HepG2 (cell line): Measurements from ENCODE around the gene GHR. TPM values are rescaled to one million over a fixed set of nuclear protein-coding genes. Genes with fewer than 3 reads are reported as not detected.
A peak's percentile ranks its signal among the peaks of the same experiment; 100 is the strongest.

Source experiments
- ATM ChIP-seq: fragments of 450-650 bp; IDR thresholded peaks from 2 replicates; pipeline ENCODE4 v1.7.1; 2017; ENCODE audit warnings: mild to moderate bottlenecking, borderline replicate concordance
- HNRNPK ChIP-seq: fragments of 200-400 bp; formaldehyde crosslinking; IDR thresholded peaks from 2 replicates; pipeline ENCODE4 v1.6.1; 2018; ENCODE audit warnings: low read length, low read depth, moderate library complexity, mild to moderate bottlenecking; ENCODE audit not compliant: poor library complexity, severe bottlenecking
- KAT2B ChIP-seq: fragments of 150-350 bp; IDR thresholded peaks from 2 replicates; pipeline ENCODE4 v1.6.1; 2014; ENCODE audit warnings: low read depth, low read length, borderline replicate concordance
- KDM3A ChIP-seq: IDR thresholded peaks from 2 replicates; pipeline ENCODE4 v1.6.1; 2018; ENCODE audit warnings: low read depth, missing compliant biosample characterization
- KLF15 ChIP-seq: sonication (generic); formaldehyde crosslinking; IDR thresholded peaks from 2 replicates; pipeline ENCODE4 v1.8.1; 2023; ENCODE audit warnings: borderline replicate concordance, mild to moderate bottlenecking, inconsistent platforms, missing genetic modification reagents, mixed read lengths
- MEIS1 ChIP-seq: sonication (generic); formaldehyde crosslinking; IDR thresholded peaks from 2 replicates; pipeline ENCODE4 v1.9.0; 2021; ENCODE audit warnings: mild to moderate bottlenecking, missing genetic modification reagents, moderate library complexity, borderline replicate concordance
- MTF1 ChIP-seq: sonication (generic); formaldehyde crosslinking; IDR thresholded peaks from 2 replicates; pipeline ENCODE4 v1.5.0; 2020; ENCODE audit warnings: missing genetic modification reagents
- NBN ChIP-seq: fragments of 450-650 bp; conservative IDR thresholded peaks from 2 replicates; pipeline ENCODE4 v1.6.1; 2017
- REPIN1 ChIP-seq: sonication (generic); formaldehyde crosslinking; IDR thresholded peaks from 2 replicates; pipeline ENCODE4 v1.8.0; 2022; ENCODE audit warnings: missing genetic modification reagents, low read depth, mild to moderate bottlenecking, borderline replicate concordance
- SOX5 ChIP-seq: IDR thresholded peaks from 2 replicates; pipeline ENCODE4 v1.6.1; 2016; ENCODE audit warnings: borderline replicate concordance
- TRIM24 ChIP-seq: sonication (generic); formaldehyde crosslinking; IDR thresholded peaks from 2 replicates; pipeline ENCODE4 v1.8.0; 2022; ENCODE audit warnings: mild to moderate bottlenecking, missing genetic modification reagents
- ZNF160 ChIP-seq: sonication (generic); formaldehyde crosslinking; IDR thresholded peaks from 2 replicates; pipeline ENCODE4 v1.8.0; 2022; ENCODE audit warnings: mild to moderate bottlenecking, inconsistent platforms, missing genetic modification reagents
- ZNF614 ChIP-seq: IDR thresholded peaks from 2 replicates; pipeline ENCODE4 v1.6.1; 2018; ENCODE audit warnings: missing biosample characterization, missing genetic modification reagents, inconsistent platforms, borderline replicate concordance
- ZNF644 ChIP-seq: IDR thresholded peaks from 2 replicates; pipeline ENCODE4 v1.6.1; 2016; ENCODE audit warnings: low read depth
- ZNF678 ChIP-seq: sonication (generic); formaldehyde crosslinking; IDR thresholded peaks from 2 replicates; pipeline ENCODE4 v1.4.0; 2020; ENCODE audit warnings: mild to moderate bottlenecking, missing genetic modification reagents
- ZNF713 ChIP-seq: sonication (generic); formaldehyde crosslinking; IDR thresholded peaks from 2 replicates; pipeline ENCODE4 v1.4.0; 2020; ENCODE audit warnings: mild to moderate bottlenecking, missing genetic modification reagents
- ZZZ3 ChIP-seq: sonication (generic); formaldehyde crosslinking; IDR thresholded peaks from 2 replicates; pipeline ENCODE4 v1.4.0; 2020; ENCODE audit warnings: missing genetic modification reagents, mild to moderate bottlenecking, borderline replicate concordance
- polyA plus RNA-seq, 8 experiments: library from polyadenylated mRNA; depleted of rRNA in 3 of 8; stranded (reverse) in 7 of 8; unstranded in 1 of 8; fragments of >200 nt; fragmentation: Illumina TruSeq in 4 of 8; extraction: Trizol in 4 of 8; gene quantifications; 2 replicates each; pipeline versions ENCODE4 v1.2.1 to v1.2.3, GENCODE V29; 2011 to 2016; ENCODE audit warnings: low read depth in 4 of 8, missing spikeins in 1 of 8, mixed read lengths in 1 of 8; ENCODE audit not compliant: insufficient read depth in 1 of 8
- total RNA-seq, 5 experiments: library from RNA; depleted of rRNA; stranded (reverse); fragments of >200 nt; fragmentation: Illumina TruSeq; extraction: Trizol; gene quantifications; 2 replicates each; pipeline ENCODE4 v1.2.3, GENCODE V29; 2016; ENCODE audit warnings: low read depth in 1 of 5
- TF ChIP-seq, protein P1 (sequence below): sonication (generic); formaldehyde crosslinking; IDR thresholded peaks from 2 replicates; pipeline ENCODE4 v1.5.0; 2020; ENCODE audit warnings: mild to moderate bottlenecking, missing genetic modification reagents, moderate library complexity
- TF ChIP-seq, protein P2 (sequence below): sonication (generic); formaldehyde crosslinking; IDR thresholded peaks from 2 replicates; pipeline ENCODE4 v1.5.0; 2020; ENCODE audit warnings: missing genetic modification reagents
- TF ChIP-seq, protein P3 (sequence below): sonication (generic); formaldehyde crosslinking; conservative IDR thresholded peaks from 2 replicates; pipeline ENCODE4 v1.8.0; 2022; ENCODE audit warnings: mild to moderate bottlenecking, moderate library complexity, missing genetic modification reagents
- TF ChIP-seq, protein P4 (sequence below): IDR thresholded peaks from 2 replicates; pipeline ENCODE4 v1.6.1; 2012; ENCODE audit warnings: low read length, improper control_type of control experiment
- TF ChIP-seq, protein P5 (sequence below): sonication (generic); formaldehyde crosslinking; IDR thresholded peaks from 2 replicates; pipeline ENCODE4 v1.4.0; 2020; ENCODE audit warnings: mild to moderate bottlenecking, missing genetic modification reagents

The GHR gene
- total and polyA plus RNA-seq, 2 of the 13 experiments (the other 11 are each of a cell fraction or from before 2014, with no cell fraction given), result 0.07 TPM; not detected in 1

DNA sequence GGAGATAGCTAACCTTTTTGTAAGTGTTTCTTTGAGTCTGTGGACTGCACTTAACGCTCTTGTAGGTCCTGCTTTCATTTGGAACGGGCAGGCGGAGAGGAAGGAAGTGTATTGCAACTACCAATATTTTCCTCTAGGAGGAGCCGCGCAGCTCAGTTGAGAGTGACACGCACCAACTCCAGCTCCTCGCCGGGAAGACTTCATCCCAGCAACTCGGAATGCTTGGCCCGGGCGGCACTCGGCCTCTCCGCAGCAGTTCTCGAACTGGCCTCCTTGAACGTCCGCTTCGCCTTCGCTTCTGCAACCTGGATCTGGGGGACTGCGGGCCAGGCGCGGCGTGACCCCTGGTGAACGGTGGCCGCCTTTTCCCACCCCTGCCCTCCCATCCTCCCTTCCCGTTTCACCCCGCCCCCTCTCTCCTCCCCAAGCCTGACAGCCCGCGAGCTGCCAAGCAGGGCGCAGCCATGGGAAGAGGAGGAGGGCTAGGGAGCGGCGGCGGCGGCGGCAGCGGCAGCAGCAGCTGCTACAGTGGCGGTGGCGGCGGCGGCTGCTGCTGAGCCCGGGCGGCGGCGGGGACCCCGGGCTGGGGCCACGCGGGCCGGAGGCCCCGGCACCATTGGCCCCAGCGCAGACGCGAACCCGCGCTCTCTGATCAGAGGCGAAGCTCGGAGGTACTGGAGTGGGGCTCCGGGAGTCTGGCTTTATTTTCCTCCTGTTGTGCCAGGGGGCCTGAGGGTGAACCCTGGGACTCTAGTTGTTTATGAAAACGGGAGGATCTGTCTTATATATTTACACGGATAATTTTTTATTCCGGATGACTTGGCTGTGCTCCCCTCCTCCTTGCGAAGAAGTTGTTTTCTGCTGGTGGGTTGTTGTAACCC lies at the start of gene GHR (continued):
- TF ChIP-seq, protein P1, sequence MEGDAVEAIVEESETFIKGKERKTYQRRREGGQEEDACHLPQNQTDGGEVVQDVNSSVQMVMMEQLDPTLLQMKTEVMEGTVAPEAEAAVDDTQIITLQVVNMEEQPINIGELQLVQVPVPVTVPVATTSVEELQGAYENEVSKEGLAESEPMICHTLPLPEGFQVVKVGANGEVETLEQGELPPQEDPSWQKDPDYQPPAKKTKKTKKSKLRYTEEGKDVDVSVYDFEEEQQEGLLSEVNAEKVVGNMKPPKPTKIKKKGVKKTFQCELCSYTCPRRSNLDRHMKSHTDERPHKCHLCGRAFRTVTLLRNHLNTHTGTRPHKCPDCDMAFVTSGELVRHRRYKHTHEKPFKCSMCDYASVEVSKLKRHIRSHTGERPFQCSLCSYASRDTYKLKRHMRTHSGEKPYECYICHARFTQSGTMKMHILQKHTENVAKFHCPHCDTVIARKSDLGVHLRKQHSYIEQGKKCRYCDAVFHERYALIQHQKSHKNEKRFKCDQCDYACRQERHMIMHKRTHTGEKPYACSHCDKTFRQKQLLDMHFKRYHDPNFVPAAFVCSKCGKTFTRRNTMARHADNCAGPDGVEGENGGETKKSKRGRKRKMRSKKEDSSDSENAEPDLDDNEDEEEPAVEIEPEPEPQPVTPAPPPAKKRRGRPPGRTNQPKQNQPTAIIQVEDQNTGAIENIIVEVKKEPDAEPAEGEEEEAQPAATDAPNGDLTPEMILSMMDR, result peak; percentile 85
- TF ChIP-seq, protein P2, sequence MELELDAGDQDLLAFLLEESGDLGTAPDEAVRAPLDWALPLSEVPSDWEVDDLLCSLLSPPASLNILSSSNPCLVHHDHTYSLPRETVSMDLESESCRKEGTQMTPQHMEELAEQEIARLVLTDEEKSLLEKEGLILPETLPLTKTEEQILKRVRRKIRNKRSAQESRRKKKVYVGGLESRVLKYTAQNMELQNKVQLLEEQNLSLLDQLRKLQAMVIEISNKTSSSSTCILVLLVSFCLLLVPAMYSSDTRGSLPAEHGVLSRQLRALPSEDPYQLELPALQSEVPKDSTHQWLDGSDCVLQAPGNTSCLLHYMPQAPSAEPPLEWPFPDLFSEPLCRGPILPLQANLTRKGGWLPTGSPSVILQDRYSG, result no peak
- TF ChIP-seq, protein P3, sequence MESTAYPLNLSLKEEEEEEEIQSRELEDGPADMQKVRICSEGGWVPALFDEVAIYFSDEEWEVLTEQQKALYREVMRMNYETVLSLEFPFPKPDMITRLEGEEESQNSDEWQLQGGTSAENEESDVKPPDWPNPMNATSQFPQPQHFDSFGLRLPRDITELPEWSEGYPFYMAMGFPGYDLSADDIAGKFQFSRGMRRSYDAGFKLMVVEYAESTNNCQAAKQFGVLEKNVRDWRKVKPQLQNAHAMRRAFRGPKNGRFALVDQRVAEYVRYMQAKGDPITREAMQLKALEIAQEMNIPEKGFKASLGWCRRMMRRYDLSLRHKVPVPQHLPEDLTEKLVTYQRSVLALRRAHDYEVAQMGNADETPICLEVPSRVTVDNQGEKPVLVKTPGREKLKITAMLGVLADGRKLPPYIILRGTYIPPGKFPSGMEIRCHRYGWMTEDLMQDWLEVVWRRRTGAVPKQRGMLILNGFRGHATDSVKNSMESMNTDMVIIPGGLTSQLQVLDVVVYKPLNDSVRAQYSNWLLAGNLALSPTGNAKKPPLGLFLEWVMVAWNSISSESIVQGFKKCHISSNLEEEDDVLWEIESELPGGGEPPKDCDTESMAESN (CRISPR knock-in tag), result no peak
- TF ChIP-seq, protein P4, sequence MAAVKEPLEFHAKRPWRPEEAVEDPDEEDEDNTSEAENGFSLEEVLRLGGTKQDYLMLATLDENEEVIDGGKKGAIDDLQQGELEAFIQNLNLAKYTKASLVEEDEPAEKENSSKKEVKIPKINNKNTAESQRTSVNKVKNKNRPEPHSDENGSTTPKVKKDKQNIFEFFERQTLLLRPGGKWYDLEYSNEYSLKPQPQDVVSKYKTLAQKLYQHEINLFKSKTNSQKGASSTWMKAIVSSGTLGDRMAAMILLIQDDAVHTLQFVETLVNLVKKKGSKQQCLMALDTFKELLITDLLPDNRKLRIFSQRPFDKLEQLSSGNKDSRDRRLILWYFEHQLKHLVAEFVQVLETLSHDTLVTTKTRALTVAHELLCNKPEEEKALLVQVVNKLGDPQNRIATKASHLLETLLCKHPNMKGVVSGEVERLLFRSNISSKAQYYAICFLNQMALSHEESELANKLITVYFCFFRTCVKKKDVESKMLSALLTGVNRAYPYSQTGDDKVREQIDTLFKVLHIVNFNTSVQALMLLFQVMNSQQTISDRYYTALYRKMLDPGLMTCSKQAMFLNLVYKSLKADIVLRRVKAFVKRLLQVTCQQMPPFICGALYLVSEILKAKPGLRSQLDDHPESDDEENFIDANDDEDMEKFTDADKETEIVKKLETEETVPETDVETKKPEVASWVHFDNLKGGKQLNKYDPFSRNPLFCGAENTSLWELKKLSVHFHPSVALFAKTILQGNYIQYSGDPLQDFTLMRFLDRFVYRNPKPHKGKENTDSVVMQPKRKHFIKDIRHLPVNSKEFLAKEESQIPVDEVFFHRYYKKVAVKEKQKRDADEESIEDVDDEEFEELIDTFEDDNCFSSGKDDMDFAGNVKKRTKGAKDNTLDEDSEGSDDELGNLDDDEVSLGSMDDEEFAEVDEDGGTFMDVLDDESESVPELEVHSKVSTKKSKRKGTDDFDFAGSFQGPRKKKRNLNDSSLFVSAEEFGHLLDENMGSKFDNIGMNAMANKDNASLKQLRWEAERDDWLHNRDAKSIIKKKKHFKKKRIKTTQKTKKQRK, result no peak
- TF ChIP-seq ZNF160 (CRISPR knock-in tag), result no peak
- no peak for TF ChIP-seq MTF1 (CRISPR knock-in tag)
- no peak for TF ChIP-seq SOX5 (CRISPR knock-in tag)
- TF ChIP-seq KDM3A, result no peak
- TF ChIP-seq REPIN1 (CRISPR knock-in tag), result no peak
- no peak for TF ChIP-seq ZNF678 (CRISPR knock-in tag)
- no peak for TF ChIP-seq ZZZ3
- 0 out of 2 replicates have a peak, but pooled peaks have one; percentile 21 for TF ChIP-seq MEIS1 (CRISPR knock-in tag)
- no peak for TF ChIP-seq KLF15 (CRISPR knock-in tag)
- TF ChIP-seq ZNF644 (CRISPR knock-in tag), result no peak
- peak; percentile 81 for TF ChIP-seq HNRNPK
- no peak for TF ChIP-seq TRIM24 (CRISPR knock-in tag)
- TF ChIP-seq, protein P5, sequence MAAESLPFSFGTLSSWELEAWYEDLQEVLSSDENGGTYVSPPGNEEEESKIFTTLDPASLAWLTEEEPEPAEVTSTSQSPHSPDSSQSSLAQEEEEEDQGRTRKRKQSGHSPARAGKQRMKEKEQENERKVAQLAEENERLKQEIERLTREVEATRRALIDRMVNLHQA (CRISPR knock-in tag), result no peak
- no peak for TF ChIP-seq ATM
- TF ChIP-seq ZNF713 (CRISPR knock-in tag), result no peak
- TF ChIP-seq KAT2B, result no peak
- TF ChIP-seq ZNF614 (CRISPR knock-in tag), result no peak
- no peak for TF ChIP-seq NBN
